Measurements from ENCODE around the gene IFFO2.

DNA sequence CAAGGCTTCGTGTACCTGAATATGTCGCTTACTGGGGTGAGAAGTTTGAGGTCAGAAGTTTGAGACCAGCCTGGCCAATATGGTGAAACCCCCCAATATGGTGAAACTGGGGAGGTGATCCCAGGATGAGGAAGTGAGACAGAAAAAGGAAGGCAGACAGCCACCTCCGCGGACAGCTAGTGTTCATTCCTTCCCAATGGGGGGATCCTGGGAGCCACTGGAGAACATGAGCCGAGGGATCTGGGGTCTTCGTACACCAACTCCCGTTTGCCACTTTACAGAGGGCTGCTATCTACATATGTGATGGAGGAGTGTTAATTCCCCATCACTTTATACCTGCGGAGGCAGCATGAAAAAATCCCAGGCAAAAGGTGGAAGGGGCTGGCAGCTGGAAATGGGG, 19.6 kb upstream of the IFFO2 start:
- TF ChIP-seq, protein P1, sequence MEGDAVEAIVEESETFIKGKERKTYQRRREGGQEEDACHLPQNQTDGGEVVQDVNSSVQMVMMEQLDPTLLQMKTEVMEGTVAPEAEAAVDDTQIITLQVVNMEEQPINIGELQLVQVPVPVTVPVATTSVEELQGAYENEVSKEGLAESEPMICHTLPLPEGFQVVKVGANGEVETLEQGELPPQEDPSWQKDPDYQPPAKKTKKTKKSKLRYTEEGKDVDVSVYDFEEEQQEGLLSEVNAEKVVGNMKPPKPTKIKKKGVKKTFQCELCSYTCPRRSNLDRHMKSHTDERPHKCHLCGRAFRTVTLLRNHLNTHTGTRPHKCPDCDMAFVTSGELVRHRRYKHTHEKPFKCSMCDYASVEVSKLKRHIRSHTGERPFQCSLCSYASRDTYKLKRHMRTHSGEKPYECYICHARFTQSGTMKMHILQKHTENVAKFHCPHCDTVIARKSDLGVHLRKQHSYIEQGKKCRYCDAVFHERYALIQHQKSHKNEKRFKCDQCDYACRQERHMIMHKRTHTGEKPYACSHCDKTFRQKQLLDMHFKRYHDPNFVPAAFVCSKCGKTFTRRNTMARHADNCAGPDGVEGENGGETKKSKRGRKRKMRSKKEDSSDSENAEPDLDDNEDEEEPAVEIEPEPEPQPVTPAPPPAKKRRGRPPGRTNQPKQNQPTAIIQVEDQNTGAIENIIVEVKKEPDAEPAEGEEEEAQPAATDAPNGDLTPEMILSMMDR (conservative IDR thresholded peaks at IDR 0.05) = no peak
- TF ChIP-seq EZH2 (IDR thresholded peaks at IDR 0.05; ENCODE audit: low read depth) = no peak

Data from PC-9 (cell line).